Neuronal stem cell (in vitro differentiated cells): ENCODE results near the gene STMN1.

ENCODE experiments used
- DNase-seq: peaks from one replicate; pipeline ENCODE4 v3.0.0-alpha.2; 2013; ENCODE audit warnings: low spot score
- H2AFZ ChIP-seq: one replicate; pipeline ENCODE4 v1.6.1; 2013; ENCODE audit warnings: mild to moderate bottlenecking, low read length, inconsistent platforms
- H2AK5ac ChIP-seq: 2 replicates; pipeline ENCODE4 v1.6.1; 2013; ENCODE audit warnings: low read depth, mild to moderate bottlenecking, inconsistent platforms, low read length, moderate library complexity, mixed read lengths
- H2BK120ac ChIP-seq: 2 replicates; pipeline ENCODE4 v1.6.1; 2013; ENCODE audit warnings: low read depth, mild to moderate bottlenecking, inconsistent platforms, low read length, moderate library complexity, mixed read lengths
- H2BK12ac ChIP-seq: one replicate; pipeline ENCODE4 v1.6.1; 2013; ENCODE audit warnings: low read length, inconsistent platforms
- H2BK15ac ChIP-seq: 2 replicates; pipeline ENCODE4 v1.6.1; 2013; ENCODE audit warnings: mild to moderate bottlenecking, low read length, inconsistent platforms, mixed read lengths
- H2BK5ac ChIP-seq: one replicate; pipeline ENCODE4 v1.6.1; 2013; ENCODE audit warnings: inconsistent platforms, mild to moderate bottlenecking, low read length, moderate library complexity
- H3K14ac ChIP-seq: one replicate; pipeline ENCODE4 v1.6.1; 2013; ENCODE audit warnings: low read length, inconsistent platforms
- H3K18ac ChIP-seq: 2 replicates; pipeline ENCODE4 v1.6.1; 2013; ENCODE audit warnings: low read length, inconsistent platforms
- H3K23ac ChIP-seq: 2 replicates; pipeline ENCODE4 v1.6.1; 2013; ENCODE audit warnings: low read depth, mild to moderate bottlenecking, mixed read lengths, low read length, inconsistent platforms; ENCODE audit not compliant: poor library complexity
- H3K27ac ChIP-seq: replicated peaks from 3 replicates; pipeline ENCODE4 v1.5.1; 2013; ENCODE audit warnings: low read length, inconsistent platforms
- H3K27me3 ChIP-seq, 3 experiments: 2 replicates each; pipeline ENCODE4 v1.6.1; 2013; ENCODE audit warnings: low read length in 3 of 3, mild to moderate bottlenecking in 2 of 3, inconsistent platforms in 1 of 3, low read depth in 1 of 3, mixed read lengths in 1 of 3, moderate library complexity in 1 of 3; ENCODE audit not compliant: control insufficient read depth in 3 of 3, insufficient read depth in 3 of 3
- H3K36me3 ChIP-seq, 2 donors: replicated peaks in 1 of 2; 2 replicates each; pipeline ENCODE4 v1.6.1; 2013; ENCODE audit warnings: low read length in 2 of 2; ENCODE audit not compliant: control insufficient read depth in 2 of 2, insufficient read depth in 2 of 2
- H3K4ac ChIP-seq: 2 replicates; pipeline ENCODE4 v1.6.1; 2013; ENCODE audit warnings: inconsistent platforms, mild to moderate bottlenecking, low read length, moderate library complexity
- H3K4me1 ChIP-seq, 2 donors: 1 replicate in 1 of 2; 2 replicates in 1 of 2; pipeline ENCODE4 v1.6.1; 2013; ENCODE audit warnings: low read length in 2 of 2, low read depth in 1 of 2; ENCODE audit not compliant: control insufficient read depth in 2 of 2, insufficient read depth in 1 of 2
- H3K4me2 ChIP-seq: one replicate; pipeline ENCODE4 v1.6.1; 2013; ENCODE audit warnings: mild to moderate bottlenecking, low read length, inconsistent platforms; ENCODE audit not compliant: insufficient read depth, poor library complexity, severe bottlenecking
- H3K4me3 ChIP-seq, 2 donors: 2 replicates each; pipeline ENCODE4 v1.5.1; 2013; ENCODE audit warnings: low read length in 2 of 2, mild to moderate bottlenecking in 2 of 2, inconsistent platforms in 1 of 2, moderate library complexity in 1 of 2
- H3K79me1 ChIP-seq: one replicate; pipeline ENCODE4 v1.6.1; 2013; ENCODE audit warnings: low read depth, mild to moderate bottlenecking, inconsistent platforms, low read length, moderate library complexity
- H3K9ac ChIP-seq: one replicate; pipeline ENCODE4 v1.6.1; 2013; ENCODE audit warnings: mild to moderate bottlenecking, low read depth, low read length, inconsistent platforms; ENCODE audit not compliant: poor library complexity
- H3K9me3 ChIP-seq, 2 donors: replicated peaks in 1 of 2; 2 replicates each; pipeline versions ENCODE3 to v1.6.1; 2013; ENCODE audit warnings: low read length in 2 of 2, mild to moderate bottlenecking in 2 of 2, inconsistent platforms in 1 of 2, low read depth in 1 of 2, mixed read lengths in 1 of 2, moderate library complexity in 1 of 2; ENCODE audit not compliant: control insufficient read depth in 2 of 2, insufficient read depth in 1 of 2
- H4K8ac ChIP-seq: one replicate; pipeline ENCODE4 v1.6.1; 2013; ENCODE audit warnings: low read depth, mild to moderate bottlenecking, inconsistent platforms, low read length, moderate library complexity
- H4K91ac ChIP-seq: one replicate; pipeline ENCODE4 v1.6.1; 2013; ENCODE audit warnings: low read length, low read depth, mild to moderate bottlenecking, inconsistent platforms; ENCODE audit not compliant: poor library complexity
- WGBS, 2 donors: extraction: QIAGEN DNeasy Blood & Tissue Kit; methylation state at CpG; one replicate each; pipeline ENCODE4 v1.1.7; 2013; ENCODE audit warnings: missing lambda C conversion rate in 2 of 2, mixed read lengths in 1 of 2; ENCODE audit not compliant: insufficient read length in 2 of 2, insufficient replicate concordance in 1 of 2; ENCODE audit errors: extremely low coverage in 2 of 2; 5-methylcytosine and 5-hydroxymethylcytosine counted together

Gene STMN1

DNA sequence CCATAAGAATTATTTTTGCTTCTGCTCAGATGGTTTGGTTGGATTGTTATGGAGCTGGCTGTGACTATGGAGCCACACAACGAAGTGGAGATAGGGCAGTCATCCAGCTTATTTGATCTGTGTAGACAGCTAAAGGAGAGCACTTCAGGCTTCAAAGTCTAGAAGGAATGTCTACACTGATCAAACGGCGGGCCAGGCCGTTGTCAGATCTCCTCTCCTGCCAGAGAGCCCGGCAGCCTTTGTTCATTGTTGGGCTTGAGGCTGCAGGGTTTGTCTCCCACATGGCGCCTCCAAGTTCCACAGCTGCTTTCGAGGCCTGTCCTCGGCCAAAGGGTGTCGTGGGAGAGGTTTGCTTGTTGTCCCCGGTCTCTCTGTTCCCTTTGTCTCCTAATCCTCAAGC, 2.8 kb upstream of the STMN1 start:
- H3K27ac ChIP-seq, result peak overlapping the region; percentile 20
- H2AK5ac ChIP-seq, result no peak overlapping the region
- H2BK12ac ChIP-seq, result no peak overlapping the region
- no peaks in the 10 kb centered on the region for H3K79me1 ChIP-seq
- H3K4me1 ChIP-seq, result peaks cover 13 to 19% of the 10 kb centered on the region in 2 donors
- no peak for DNase-seq
- H3K18ac ChIP-seq, result peak overlapping the region; percentile 68
- H3K9ac ChIP-seq, result no peak overlapping the region
- no peaks in the 10 kb centered on the region for H3K9me3 ChIP-seq
- H3K23ac ChIP-seq, result no peak overlapping the region
- no CpG with 5 or more reads among the region's 10 CpGs for WGBS, 2 donors
- no peak overlapping the region for H3K4ac ChIP-seq
- H2AFZ ChIP-seq, result peak overlapping the region; percentile 54
- H3K4me2 ChIP-seq, result no peak overlapping the region
- no peak overlapping the region for H4K91ac ChIP-seq
- H2BK5ac ChIP-seq, result no peak overlapping the region
- no peak overlapping the region for H4K8ac ChIP-seq
- no peak overlapping the region for H3K14ac ChIP-seq
- peaks cover 0 to 6% of the 10 kb centered on the region in 2 donors for H3K36me3 ChIP-seq
- H2BK15ac ChIP-seq, result peak overlapping the region; percentile 59
- H3K4me3 ChIP-seq, result no peak overlapping the region
- no peak overlapping the region for H2BK120ac ChIP-seq
- no peaks in the 10 kb centered on the region for H3K27me3 ChIP-seq

DNA sequence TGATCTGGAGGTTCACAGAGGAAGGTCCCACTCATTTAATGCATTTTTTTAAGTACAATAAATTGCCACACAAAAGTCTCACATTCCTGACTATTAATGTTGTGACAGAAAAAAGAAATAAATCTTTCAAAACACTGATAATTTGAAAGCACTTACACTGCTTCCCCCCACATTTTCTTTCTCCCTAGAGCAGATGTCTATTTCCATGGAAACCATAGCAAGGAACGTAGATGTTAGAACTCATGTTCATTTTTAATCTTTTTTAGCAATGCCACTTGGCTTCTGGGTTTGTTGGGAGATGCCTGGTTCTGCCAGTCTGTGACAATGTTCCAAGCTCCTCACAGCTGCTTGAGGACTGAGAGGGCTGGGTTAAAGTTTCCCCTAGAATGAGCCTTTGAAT, 1.9 kb upstream of the STMN1 start:
- no peak overlapping the region for H2BK120ac ChIP-seq
- H2BK15ac ChIP-seq, result no peak overlapping the region
- peak overlapping the region; percentile 59 for H2AFZ ChIP-seq
- no peaks in the 10 kb centered on the region for H3K9me3 ChIP-seq
- no peak overlapping the region for H3K18ac ChIP-seq
- H3K4me2 ChIP-seq, result no peak overlapping the region
- no peak overlapping the region for H2BK12ac ChIP-seq
- H2BK5ac ChIP-seq, result no peak overlapping the region
- no peaks in the 10 kb centered on the region for H3K79me1 ChIP-seq
- DNase-seq, result no peak
- no peaks in the 10 kb centered on the region for H3K27me3 ChIP-seq
- H2AK5ac ChIP-seq, result no peak overlapping the region
- peaks cover 1 to 14% of the 10 kb centered on the region in 2 donors for H3K36me3 ChIP-seq
- H3K4me3 ChIP-seq, result no peak overlapping the region
- H3K27ac ChIP-seq, result no peak overlapping the region
- H3K9ac ChIP-seq, result no peak overlapping the region
- H4K8ac ChIP-seq, result no peak overlapping the region
- peaks cover 16 to 21% of the 10 kb centered on the region in 2 donors for H3K4me1 ChIP-seq
- H3K14ac ChIP-seq, result no peak overlapping the region
- H3K23ac ChIP-seq, result no peak overlapping the region
- H4K91ac ChIP-seq, result no peak overlapping the region
- WGBS, 2 donors, result no CpG with 5 or more reads among the region's 1 CpG
- no peak overlapping the region for H3K4ac ChIP-seq

DNA sequence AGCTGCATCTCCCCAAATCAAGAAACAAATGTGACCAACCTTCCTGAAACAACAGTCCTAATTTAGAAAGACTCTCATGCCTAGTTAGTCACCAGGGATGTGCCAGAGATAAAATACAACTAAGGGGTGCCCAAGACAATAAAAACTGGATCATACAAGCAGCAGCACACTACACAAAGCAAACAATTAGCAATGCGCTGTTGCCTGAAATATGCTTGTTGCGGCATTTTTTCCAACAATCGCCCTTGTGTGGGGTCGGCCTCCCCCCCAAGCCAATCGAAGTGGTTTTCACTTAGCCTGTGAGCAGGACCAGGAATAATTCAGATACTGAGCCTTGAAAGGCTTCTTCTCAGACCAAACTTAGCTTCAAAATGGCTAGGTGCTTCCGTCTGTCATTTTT, 1.4 kb upstream of the STMN1 start:
- DNase-seq, result no peak

DNA sequence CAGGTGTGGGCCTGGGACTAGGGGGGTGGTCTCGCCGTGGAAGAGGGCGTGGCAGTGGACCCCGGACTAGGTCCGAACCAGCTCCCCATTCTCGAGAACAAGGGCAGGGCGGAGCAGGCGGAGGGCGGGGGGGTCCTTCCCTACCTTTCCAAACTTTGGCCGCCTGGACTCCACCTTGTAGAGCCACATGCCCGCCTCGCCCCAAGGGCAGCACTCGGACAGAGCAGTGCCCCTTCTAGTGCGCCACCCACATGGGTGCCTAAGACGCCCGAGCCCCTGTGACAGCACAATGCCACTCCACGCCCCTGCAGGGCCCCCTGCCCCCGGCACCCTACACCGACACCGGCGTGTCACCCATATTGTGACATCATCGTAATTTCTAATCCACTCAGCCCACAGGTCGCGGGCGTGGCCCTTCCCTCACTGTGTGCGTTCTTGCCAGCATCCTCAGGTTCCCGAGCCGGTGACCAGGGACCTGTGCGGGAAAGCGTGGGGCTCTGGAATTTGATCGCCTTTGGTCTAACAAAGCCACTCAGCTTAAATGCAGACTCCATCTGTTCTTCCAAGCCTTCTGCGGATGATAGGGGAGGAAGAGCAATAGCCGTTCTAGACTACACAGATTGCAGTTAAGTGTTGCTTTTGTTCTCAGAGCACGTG, 553 bp upstream of the STMN1 start:
- Histone ChIP-seq H2AFZ (peak overlapping the region; percentile 84), H2BK120ac (peak overlapping the region; percentile 89), H4K8ac (peak overlapping the region; percentile 67), H3K79me1 (peaks cover 4% of the 10 kb centered on the region), H2AK5ac (peak overlapping the region; percentile 100), H3K27ac (peak overlapping the region; percentile 47), H3K4me2 (peak overlapping the region; percentile 78), H3K23ac (peak overlapping the region; percentile 98), H3K27me3 (no peaks in the 10 kb centered on the region), H3K4me3 (peak overlapping the region; percentile 63 to 73), H2BK5ac (no peak overlapping the region), H4K91ac (peak overlapping the region; percentile 94), H3K4me1 (peaks cover 20 to 29% of the 10 kb centered on the region in 2 donors), H3K4ac (peak overlapping the region; percentile 93), H2BK12ac (peak overlapping the region; percentile 91), H3K14ac (no peak overlapping the region), H3K9ac (peak overlapping the region; percentile 78), H2BK15ac (peak overlapping the region; percentile 97), H3K9me3 (peaks cover 0 to 2% of the 10 kb centered on the region in 2 donors), H3K18ac (peak overlapping the region; percentile 98), H3K36me3 (peaks cover 7 to 28% of the 10 kb centered on the region in 2 donors)
- DNase-seq, result no peak
- WGBS, 2 donors, result no CpG with 5 or more reads among the region's 34 CpGs

More for the DNA sequence above, 1.4 kb upstream of the STMN1 start:
- Histone ChIP-seq H2BK15ac (no peak overlapping the region), H3K4me1 (peaks cover 17 to 26% of the 10 kb centered on the region in 2 donors), H2BK120ac (no peak overlapping the region), H3K36me3 (peaks cover 4 to 20% of the 10 kb centered on the region in 2 donors), H2AK5ac (no peak overlapping the region), H4K8ac (no peak overlapping the region), H3K4me3 (no peak overlapping the region), H3K14ac (no peak overlapping the region), H3K9me3 (no peaks in the 10 kb centered on the region), H2BK5ac (no peak overlapping the region), H3K27ac (no peak overlapping the region), H3K27me3 (no peaks in the 10 kb centered on the region), H2AFZ (peak overlapping the region; percentile 59), H3K23ac (no peak overlapping the region), H3K18ac (no peak overlapping the region), H4K91ac (peak overlapping the region; percentile 28), H3K79me1 (peaks cover under 1% of the 10 kb centered on the region), H2BK12ac (no peak overlapping the region), H3K9ac (no peak overlapping the region), H3K4me2 (no peak overlapping the region), H3K4ac (no peak overlapping the region)
- no CpG with 5 or more reads among the region's 6 CpGs for WGBS, 2 donors
